ENCODE results near the gene GIPC2.

GRCh38 chr1:78088015-78088414, 42.2 kb downstream of the GIPC2 start:
- TF ChIP-seq EGR1 (IDR thresholded peaks at IDR 0.05) (no peak), REST (IDR thresholded peaks at IDR 0.05; ENCODE audit: low read depth) (no peak), EP300 (IDR thresholded peaks at IDR 0.05; ENCODE audit: borderline replicate concordance) (no peak)
